HCEC 1CT (cell line): ENCODE results near the gene FIGNL1.

ENCODE experiments used
- DNase-seq: peaks from one replicate; pipeline ENCODE4 v3.0.0-alpha.2; 2017

The FIGNL1 gene

DNA sequence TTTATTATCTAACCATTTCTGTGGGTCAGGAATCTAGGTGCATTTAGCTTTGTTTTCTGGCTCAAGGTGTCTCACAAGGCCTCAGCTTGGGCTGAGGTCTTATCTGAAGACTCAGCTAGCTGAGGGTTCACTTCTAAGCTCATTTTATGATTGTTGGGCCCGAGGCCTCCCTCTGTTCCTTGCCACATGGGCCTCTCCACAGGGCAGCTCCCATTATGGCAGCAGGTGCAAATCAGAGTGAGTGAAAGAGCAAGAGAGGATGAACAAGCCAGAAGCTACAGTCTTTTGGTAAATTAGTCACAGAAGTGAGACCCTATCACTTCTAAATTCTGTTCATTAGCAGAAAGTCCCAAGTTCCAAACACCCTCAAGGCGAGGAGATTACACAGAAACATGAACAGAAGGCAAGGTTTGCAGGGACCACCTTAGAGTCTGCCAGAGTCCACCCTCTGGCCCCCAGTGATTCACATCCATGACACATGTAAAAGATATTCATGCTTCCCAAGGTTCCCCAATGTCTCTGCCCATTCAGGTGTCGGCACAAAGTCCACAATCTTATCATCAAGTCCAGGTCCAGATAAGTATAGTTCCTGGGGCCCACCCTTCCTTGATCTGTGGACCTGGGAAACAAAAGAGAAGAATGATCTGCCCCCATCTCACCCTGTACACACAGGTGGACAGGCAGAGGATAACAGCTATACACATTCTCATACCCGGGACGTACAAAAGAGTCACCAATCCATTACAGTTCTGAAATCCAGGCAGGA is 23.7 kb downstream of the FIGNL1 start:
- DNase-seq = no peak

DNA sequence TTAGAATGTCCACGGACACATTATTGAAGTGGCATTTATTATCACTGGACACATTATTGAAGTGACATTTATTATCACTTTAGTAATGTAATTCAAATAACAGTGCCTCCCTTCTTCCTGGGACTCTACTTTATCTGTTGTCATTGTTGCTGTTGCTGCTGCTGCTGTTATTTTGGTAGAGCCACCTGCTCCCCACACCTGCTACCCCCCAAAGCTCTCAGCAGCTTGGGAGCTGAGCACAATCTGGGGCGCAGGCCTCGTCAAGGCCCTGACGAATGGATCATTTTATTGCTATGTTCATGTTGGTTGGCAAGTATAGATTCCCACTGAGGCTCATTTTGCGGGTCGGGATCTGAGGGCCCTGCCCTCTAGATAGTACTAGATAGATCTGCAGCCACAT is 24.8 kb downstream of the FIGNL1 start:
- DNase-seq = no peak

DNA sequence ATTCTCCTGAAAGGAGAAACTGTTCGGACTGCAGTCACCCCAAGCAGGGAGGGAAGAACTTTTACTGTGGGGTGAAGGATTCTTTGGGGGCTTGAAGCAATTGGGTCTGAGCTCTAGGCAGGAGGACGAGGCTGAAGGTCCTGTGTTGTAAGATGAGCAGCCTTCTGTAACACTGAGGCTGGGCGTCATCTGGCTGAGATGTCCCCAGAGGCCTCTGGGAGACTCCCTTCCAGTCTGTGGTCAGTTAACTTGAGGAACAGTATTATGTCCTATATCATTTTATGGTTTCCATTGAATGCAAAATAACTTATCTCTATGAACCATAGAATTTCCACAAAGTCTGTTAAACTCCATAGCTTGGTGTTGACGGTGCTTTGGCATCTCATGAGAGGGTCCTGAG is 26.3 kb downstream of the FIGNL1 start:
- DNase-seq = no peak

DNA sequence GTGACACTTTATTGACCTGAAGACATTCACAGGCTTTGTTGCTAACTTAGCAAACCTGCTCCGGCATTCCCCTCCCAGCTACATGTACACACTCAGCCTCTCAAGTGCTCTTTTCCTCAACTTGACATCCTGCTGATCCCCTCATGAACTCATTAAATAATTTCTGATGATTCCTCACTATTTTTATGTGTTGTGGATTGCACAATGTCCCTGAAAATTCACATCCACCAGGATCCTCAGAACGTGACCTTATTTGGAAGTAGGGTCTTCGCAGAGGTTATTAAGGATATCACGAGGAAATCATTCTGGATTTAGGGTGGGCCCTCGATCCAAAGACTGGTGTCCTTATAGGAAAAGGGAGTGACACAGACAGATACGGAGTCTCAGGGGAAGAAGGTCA is 27.3 kb downstream of the FIGNL1 start:
- DNase-seq = no peak

DNA sequence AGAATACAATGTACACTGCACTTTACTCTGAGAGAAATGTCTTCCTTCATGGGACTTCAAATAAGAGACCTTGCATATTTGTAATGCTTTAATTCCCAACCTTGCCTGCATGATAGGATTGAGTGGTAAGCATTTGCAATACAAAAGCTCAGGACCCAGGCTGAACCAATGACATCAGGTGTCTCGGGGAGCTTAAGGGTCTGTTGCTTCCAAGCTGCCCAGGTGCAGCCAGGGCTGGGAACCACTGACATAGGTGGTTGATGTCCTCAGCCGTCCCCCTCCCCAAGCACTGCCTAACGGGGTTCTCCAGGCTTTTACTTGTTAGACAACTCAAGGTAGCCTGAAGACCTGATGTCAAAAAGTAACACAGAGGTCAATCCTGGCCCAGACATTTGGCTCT is 29.1 kb downstream of the FIGNL1 start:
- no peak for DNase-seq

DNA sequence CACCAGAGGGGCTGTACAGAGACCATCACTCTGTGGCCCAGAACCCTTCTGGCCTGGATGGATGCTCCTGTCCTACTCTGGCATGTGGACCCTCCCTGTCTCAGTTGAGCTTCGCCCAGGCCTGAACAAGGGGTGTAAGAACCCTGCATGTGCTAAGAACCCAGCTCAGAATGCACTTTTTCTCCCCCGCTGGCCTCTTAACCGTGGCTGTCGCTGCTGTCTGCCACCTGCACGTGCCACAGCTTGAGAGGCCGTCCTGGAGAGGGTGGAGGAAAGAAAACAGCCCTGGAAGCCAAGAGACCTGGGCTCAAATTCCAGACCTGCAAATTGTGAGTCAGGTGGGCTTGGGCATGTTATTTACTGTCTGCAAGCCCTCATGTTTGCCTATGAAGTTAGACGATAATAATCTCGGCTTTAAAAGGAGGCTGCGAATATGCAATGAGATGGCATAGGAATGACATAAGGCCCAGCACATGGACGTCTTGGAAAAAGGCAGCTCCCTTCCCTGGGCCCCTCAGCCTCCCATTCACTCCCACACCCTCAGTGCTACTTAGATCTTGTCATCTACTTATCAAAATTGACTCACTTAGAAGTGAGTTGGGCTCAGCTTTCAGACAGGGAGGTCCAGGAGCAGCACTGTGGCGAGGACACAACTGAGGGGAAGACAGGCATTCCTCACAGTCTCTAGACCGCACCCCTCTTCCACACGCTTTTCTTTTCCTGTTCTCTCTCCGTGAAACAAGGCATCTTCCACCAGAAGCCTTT is 31.4 kb downstream of the FIGNL1 start:
- no peak for DNase-seq

DNA sequence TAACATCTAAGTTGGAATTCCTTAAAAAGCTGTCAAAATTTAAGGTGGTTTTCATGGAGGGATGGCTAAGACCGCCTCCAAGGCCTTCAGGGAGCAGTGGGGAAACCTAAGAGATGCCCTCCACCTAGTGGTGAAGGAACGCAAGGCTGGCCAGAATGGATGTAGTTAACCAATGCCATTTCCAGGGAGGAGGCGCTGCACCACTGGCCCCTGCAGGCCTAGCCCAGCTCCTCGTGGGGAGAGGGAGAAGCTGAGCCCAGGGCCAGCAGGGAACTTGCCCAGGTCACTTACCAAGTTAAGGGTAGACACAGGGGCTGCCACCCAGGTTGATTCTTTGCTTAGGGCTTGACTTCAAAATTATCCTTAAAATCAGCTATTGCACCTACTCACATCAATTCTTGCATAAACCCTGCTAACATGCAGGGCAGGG is 32.0 kb downstream of the FIGNL1 start:
- DNase-seq = peak; percentile 74

DNA sequence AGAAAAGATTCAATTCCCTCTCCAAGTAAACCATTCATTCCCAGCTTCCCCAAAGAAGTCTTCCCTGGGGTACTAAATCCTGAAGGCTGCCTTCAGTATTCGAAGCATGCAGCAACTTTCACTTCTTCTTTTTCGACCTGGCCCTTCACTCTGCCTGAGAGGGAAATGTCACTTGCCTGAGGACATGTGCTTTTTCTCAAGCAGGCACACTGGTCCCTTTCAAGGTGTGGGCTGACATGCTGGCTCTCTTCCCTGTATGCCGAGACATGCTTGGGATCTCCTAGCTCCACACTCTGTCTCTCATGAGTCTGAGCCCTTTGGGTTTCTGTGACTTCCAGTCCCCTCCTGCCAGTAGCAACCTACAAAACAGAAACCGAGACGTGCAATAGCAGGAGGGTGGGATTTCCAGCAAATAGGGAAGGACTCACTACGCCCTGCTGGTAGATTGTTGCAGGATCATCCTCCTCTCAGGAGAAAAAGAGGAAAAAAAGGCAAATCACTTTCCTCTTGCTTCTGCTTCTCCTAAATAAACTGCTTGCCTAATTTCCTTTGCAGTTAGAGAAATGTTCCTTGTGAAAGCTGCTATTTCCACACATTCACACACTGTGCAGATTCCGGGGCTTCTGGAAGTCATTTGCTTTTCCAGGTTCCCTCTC is 33.5 kb downstream of the FIGNL1 start:
- no peak for DNase-seq

DNA sequence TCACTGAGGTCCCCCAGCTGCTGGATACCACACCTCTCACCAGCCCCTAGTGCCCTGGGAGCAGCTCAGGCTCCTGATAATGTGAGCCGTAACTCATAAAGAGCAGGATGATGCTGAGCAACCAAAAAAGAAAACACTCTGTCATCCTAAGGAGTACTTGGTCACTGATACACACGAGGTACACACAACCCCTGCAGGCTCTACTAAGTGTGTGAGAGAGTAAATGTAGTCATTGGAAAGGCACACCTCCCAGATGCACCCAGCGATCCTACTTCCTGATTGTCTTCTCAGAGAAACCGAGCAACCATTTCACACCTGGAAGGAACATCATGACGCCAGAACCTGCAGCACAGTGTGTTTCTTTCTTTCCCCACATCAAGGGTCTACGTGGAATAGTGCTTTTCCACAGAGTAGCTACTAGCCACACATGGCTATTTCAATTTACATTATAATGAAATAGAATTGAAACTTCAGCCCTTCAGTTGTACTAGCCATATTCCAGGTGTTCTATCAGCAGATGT is 34.2 kb downstream of the FIGNL1 start:
- DNase-seq = no peak

DNA sequence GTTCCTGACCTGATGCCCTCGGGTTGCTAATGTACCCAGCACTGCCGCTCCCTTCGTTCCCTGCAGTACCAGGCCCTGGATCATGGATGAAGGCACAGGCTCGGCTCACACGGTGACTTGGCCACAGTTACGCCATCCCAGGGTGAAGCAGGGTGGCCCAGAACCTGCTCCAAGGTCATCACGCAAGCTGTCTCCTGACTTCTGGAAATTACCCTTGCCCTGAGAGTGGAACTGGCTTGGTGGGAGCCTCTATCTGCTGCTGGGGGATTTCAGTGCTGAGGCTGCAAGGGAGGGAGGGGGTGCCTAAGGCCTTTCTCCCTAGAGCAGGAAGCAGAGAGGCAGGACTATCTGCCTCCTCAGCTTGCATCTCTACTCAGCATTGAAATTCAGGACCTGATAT is 36.6 kb downstream of the FIGNL1 start:
- no peak for DNase-seq

DNA sequence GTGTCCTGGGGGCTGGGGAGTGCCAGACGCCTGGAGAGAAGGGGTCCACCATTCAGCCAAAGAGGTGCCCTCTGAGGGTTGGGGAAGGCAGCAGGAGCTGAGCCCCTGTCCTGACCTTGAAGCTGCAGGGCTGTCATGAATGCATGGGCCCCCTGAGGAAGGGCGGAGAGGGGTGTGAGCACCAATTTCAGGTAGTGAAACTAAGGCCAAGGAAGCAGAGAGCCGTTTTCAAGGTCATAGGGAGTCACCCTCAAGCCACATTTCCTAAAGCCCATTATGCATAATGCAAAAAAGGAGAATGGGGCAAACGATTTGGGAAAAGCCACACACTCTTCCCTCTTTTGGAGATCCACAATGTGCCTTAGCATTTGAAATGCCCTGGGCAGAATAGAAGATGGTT is 37.2 kb downstream of the FIGNL1 start:
- DNase-seq = no peak

DNA sequence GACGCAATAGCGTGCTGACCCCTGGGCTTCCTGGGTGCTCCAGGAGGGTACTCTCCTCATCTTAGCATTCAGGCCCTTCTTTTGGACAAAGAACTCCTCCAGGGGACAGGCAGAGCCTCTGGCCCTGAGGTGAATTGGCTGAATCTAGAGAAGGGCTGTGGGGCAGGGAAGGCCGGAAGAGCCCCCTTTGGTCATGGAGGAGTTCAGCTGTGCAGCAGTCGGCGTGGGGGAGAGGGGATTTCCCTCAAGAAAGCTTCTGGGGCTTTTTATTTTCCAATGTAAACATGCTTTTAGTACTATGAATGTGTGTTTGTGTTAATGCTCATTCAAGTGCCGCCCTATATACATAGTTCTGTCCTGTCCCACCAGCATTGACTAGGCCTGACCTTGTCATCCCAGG is 38.8 kb downstream of the FIGNL1 start:
- DNase-seq = no peak

DNA sequence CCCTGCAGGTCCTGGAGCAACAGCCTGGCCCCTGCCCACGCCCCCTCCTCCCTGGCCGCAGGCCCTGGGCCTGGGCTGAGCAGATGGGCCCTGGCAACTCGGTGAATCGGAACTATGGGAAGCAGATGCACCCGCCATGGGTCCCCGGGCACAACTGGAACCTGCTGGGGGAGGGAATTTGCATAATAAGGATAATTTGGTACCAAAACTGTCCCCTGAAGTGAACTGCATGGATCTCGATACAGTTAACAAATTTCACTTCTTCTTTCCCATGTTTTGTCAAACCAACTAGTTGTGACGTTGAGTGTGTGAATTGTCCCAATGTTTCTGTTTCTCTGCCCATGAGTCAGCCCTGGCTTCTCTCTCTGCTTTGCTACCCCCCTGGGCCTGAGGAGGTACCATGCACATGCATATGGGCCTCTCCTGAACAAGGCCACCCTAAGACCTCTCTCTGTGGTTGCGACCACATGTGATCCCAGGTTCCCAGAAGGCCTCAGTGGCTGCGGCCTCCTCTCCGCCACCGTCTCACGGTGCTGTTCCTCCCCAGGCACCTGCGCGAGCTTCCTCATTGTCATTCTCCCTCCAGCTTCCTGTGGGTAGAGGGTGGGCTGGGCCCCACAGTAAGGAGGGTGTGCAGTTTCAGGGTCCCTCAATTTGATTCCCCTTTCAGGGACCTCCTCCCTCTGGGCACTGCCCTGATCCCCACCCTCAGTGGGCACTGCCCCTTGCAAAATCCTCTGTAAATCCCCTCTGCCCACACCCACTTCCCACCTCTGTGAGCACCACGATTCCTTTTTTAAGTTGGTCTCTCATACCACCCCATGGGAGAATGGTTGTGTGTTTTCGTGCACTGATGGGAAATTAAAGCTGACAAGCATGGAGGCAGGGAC is 40.0 kb downstream of the FIGNL1 start:
- DNase-seq = no peak

DNA sequence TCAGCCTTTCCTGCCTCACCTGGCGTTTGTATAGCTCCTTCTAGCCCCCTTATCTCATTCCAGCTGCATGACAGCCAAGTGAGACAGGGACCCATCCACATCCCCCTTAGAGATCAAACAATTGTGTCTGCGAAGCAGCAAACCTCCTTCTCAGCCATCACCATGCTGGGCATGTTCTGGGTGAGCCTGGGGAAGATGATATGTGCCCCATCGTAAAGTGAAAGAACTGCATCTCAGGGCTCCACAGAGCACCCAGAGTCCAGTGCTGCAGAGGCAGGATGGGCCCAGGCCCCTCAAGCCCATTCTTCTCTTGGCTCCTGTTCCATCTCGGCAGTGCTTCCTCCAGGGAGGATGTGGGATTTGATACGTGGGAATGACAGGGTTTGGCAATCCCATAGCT is 43.2 kb downstream of the FIGNL1 start:
- DNase-seq = no peak

DNA sequence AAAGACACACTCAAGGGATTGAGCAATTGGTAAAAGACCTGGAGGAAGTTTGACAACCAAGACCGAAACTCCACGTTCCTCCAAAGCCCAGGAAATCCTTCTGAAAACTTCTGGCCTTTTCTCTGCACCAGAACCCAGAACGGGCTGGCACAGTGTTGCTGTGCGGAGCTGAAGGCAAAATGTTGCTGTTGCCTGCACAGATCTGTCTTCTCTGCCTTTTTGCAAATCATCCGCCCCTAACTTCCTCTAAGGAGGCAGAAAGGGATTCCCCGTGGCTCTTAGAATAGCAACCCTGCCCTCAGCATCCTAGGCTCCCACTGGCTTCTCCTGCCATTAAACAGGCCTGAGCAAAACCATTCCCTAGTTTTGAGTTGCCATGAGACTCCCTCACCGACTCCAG is 44.9 kb downstream of the FIGNL1 start:
- no peak for DNase-seq

DNA sequence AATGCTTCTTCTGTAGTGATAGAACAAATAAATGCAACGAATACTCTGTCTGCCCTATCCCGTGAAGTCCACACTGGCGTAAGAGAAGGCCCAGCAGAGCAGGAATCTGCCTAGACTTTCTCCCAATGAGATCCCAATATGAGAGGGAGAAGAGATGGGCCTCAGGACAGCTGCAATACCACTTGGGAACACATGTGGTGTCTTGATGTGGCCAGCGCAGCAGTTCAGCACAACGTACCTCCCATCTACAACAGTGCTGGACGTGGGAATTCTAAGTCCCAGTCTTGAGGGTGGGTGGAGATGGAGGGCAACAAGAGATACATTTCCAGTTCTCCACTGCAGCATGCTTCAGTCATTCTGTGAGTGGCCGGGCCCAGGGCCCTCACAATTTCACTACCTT is 45.8 kb downstream of the FIGNL1 start:
- no peak for DNase-seq

DNA sequence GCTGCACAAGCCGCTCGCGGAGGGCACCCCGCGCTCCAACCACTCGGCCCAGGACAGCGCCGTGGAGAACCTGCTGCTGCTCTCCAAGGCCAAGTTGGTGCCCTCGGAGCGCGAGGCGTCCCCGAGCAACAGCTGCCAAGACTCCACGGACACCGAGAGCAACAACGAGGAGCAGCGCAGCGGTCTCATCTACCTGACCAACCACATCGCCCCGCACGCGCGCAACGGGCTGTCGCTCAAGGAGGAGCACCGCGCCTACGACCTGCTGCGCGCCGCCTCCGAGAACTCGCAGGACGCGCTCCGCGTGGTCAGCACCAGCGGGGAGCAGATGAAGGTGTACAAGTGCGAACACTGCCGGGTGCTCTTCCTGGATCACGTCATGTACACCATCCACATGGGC is 50.0 kb downstream of the FIGNL1 start:
- DNase-seq = no peak

DNA sequence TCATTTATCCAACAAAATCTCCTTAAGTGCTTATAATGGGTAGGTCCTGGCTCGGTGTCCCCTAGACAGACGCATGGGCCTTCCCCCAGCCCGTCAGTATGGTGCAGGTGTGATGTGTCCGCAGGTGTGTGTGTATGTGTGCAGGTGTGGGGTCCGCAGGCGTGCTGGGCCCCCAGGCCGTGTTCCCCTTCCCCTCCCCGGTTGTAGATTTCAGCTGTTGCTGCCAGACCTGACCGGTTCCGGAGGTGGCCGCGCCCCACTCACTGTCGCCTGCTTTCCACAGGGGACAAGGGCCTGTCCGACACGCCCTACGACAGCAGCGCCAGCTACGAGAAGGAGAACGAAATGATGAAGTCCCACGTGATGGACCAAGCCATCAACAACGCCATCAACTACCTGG is 50.5 kb downstream of the FIGNL1 start:
- DNase-seq = no peak

DNA sequence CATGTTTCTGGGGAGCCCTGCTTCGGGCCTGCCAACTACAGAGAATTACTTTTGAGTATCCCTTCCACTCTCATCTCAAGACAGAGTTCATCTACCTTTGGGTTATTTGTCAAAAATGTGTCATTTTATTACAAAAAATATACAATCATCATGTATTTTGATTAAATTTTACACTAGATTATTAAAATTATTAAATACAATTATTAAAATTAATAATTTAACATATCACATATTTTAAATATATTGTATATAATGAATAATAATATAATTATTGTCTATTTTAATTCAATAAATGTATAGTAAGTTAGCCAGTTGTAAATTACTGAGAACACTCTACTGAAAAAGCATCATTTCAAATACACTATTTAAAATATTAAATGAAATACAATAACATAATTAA is 50.9 kb downstream of the FIGNL1 start:
- no peak for DNase-seq

DNA sequence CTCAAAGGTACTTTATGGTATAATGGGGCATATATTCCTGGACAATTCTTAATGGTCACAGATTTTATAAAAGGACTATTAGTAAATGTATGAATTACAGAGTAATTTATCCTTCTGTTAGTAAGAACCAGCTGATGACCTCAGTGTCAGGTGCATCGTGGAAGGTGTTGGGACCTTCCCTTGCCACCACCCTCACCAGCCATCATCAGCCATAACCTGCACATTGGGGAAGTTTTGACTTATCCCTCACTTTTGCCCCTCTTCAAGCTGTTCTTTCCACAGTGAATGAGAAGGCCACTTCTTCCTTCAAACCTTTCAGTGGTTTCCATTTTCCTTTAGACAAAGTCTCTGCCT is 52.2 kb downstream of the FIGNL1 start:
- no peak for DNase-seq

DNA sequence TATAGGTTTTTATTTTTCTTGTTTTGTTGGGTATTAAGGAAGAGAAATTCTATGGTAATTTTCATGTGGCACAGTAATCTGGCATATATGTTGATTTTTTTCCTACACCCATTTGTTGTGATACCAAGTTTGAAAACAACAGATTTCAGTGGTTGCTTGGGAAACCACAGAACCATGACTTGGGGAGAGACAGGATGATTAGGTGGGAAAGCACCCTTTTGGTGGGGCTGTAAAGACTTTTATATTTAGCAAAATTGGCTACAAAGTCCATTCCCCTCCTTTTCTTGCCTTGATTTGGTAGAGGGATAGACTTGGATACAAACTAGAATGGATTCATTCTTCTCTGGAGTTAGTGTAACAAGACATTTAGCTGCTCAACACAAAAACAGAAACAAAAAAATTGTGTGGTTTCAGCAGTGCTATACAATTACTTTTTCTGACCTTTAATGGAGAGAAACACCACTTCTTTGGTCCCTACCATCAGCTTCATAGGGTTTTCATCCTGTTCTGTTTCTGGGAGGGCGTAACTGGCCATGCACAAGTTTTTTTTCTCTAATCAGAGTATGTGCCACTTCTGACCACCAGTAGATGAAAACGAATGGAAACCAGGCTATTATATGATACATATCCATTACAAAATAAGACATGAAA is 52.7 kb downstream of the FIGNL1 start:
- no peak for DNase-seq

DNA sequence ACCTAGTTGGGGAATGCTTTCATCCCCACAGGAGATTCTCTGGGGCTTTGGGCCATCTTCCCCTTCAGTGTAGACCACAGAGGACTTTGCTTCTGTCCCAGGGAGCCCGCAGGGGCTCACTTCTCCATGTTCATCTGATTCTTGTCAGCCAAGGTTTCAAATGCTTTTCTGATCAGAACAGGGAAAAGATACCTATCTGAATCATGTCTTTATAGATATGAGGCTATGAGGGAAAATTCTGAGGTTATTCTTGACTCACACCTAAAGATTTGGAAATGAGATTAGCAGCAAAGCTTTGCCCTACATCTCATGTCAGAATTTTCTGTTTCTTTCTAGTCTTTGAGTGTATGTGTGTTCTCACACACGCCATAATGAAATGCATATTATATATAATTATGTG is 53.3 kb downstream of the FIGNL1 start:
- DNase-seq = no peak
